ENCODE data around the gene SPEM3.

DNA sequence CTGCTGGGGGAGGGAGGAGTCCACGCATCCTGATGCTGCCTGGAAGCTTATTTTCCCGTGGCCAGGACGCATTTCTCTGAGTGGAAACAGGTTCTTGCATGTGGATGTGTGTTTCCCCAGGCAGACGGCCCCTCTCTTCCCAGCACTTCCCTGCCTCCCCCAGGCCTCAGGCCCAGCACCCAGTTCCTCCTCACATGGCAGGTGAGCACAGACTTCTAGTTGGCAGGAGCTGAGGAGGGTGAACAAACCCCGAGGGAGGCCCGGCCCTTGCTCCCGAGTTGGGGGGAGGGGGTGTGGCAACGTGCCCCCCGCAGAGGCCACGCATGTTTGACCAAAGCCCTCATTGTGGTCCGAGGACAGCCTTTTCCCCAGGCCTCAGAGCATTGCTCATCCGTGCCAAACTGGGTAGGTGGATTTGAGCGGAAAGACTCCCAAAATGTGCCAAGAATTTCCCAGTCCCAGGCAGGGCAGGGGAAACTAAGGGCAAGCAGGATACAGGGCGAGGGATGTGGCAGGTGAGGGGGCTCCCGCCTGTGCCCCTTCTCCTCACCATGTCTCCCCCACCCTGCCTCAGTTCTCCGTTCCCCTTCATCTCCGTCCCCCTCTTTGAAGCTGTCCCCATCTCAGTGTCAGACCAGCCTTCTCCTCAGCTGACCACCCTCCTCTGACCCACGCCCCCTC is 10.0 kb upstream of the SPEM3 start:
- TF ChIP-seq POLR2AphosphoS5 (IDR thresholded peaks at IDR 0.05; ENCODE audit: low read depth, low read length) = no peak
- TF ChIP-seq, protein P1, sequence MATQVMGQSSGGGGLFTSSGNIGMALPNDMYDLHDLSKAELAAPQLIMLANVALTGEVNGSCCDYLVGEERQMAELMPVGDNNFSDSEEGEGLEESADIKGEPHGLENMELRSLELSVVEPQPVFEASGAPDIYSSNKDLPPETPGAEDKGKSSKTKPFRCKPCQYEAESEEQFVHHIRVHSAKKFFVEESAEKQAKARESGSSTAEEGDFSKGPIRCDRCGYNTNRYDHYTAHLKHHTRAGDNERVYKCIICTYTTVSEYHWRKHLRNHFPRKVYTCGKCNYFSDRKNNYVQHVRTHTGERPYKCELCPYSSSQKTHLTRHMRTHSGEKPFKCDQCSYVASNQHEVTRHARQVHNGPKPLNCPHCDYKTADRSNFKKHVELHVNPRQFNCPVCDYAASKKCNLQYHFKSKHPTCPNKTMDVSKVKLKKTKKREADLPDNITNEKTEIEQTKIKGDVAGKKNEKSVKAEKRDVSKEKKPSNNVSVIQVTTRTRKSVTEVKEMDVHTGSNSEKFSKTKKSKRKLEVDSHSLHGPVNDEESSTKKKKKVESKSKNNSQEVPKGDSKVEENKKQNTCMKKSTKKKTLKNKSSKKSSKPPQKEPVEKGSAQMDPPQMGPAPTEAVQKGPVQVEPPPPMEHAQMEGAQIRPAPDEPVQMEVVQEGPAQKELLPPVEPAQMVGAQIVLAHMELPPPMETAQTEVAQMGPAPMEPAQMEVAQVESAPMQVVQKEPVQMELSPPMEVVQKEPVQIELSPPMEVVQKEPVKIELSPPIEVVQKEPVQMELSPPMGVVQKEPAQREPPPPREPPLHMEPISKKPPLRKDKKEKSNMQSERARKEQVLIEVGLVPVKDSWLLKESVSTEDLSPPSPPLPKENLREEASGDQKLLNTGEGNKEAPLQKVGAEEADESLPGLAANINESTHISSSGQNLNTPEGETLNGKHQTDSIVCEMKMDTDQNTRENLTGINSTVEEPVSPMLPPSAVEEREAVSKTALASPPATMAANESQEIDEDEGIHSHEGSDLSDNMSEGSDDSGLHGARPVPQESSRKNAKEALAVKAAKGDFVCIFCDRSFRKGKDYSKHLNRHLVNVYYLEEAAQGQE (IDR thresholded peaks at IDR 0.05; ENCODE audit: insufficient read depth in 1 of 2, low read depth in 2 of 2, low read length in 2 of 2) = no peak
